Measurements from ENCODE around the gene MRC2. TPM values are rescaled to one million over a fixed set of nuclear protein-coding genes. Genes with fewer than 3 reads are reported as not detected.

MRC2 gene
- total RNA-seq, 3 donors from 2014 or later, result 3.4 to 6.2 (median 3.8) TPM

- Mint-ChIP-seq H3K9me3 (no peaks in the 10 kb centered on the region), H3K27me3 (ENCODE audit: low read depth) (peaks cover 13% of the 10 kb centered on the region)
These were observed 100.6 kb downstream of the MRC2 start for GRCh38 chr17:62727916-62728672.

GRCh38 chr17:62732125-62732524, 104.7 kb downstream of the MRC2 start:
- Mint-ChIP-seq H3K9me3 (no peaks in the 10 kb centered on the region), H3K27me3 (ENCODE audit: low read depth) (peaks cover 17% of the 10 kb centered on the region), H3K4me1 (ENCODE audit: low read depth) (no peaks in the 10 kb centered on the region), H3K36me3 (ENCODE audit: insufficient read depth) (no peaks in the 10 kb centered on the region), H3K4me3 (no peak overlapping the region)
- no peak for DNase-seq
- no peak for ATAC-seq

More at GRCh38 chr17:62727916-62728672, 100.6 kb downstream of the MRC2 start:
- DNase-seq, result no peak
- no peak for ATAC-seq
- H3K4me1 Mint-ChIP-seq (ENCODE audit: low read depth), result peaks cover 29% of the 10 kb centered on the region
- H3K4me3 Mint-ChIP-seq, result no peak overlapping the region
- no peaks in the 10 kb centered on the region for H3K36me3 Mint-ChIP-seq (ENCODE audit: insufficient read depth)

- no peak for ATAC-seq
- H3K27me3 Mint-ChIP-seq (ENCODE audit: low read depth), result peaks cover 11% of the 10 kb centered on the region
- no peak for DNase-seq
- no peaks in the 10 kb centered on the region for H3K9me3 Mint-ChIP-seq
- no peaks in the 10 kb centered on the region for H3K36me3 Mint-ChIP-seq (ENCODE audit: insufficient read depth)
- H3K4me1 Mint-ChIP-seq (ENCODE audit: low read depth), result peaks cover 9% of the 10 kb centered on the region
- H3K4me3 Mint-ChIP-seq, result no peak overlapping the region
These were observed 107.7 kb downstream of the MRC2 start for GRCh38 chr17:62735044-62735651.

- Mint-ChIP-seq H3K36me3 (ENCODE audit: insufficient read depth) (no peaks in the 10 kb centered on the region), H3K27me3 (ENCODE audit: low read depth) (peaks cover 4% of the 10 kb centered on the region), H3K4me3 (no peak overlapping the region), H3K9me3 (no peaks in the 10 kb centered on the region), H3K4me1 (ENCODE audit: low read depth) (peaks cover 9% of the 10 kb centered on the region)
- no peak for DNase-seq
- peak; percentile 83 to 84 for ATAC-seq
These were observed 110.0 kb downstream of the MRC2 start for GRCh38 chr17:62737513-62737912.

GRCh38 chr17:62738281-62738680, 110.8 kb downstream of the MRC2 start:
- Mint-ChIP-seq H3K36me3 (ENCODE audit: insufficient read depth) (no peaks in the 10 kb centered on the region), H3K4me3 (no peak overlapping the region), H3K27me3 (ENCODE audit: low read depth) (peaks cover 10% of the 10 kb centered on the region), H3K9me3 (no peaks in the 10 kb centered on the region), H3K4me1 (ENCODE audit: low read depth) (peaks cover 9% of the 10 kb centered on the region)
- ATAC-seq (no peak), DNase-seq (no peak)

GRCh38 chr17:62739645-62740388, 112.3 kb downstream of the MRC2 start:
- H3K9me3 Mint-ChIP-seq, result no peaks in the 10 kb centered on the region
- ATAC-seq (no peak), DNase-seq (no peak)
- H3K27me3 Mint-ChIP-seq (ENCODE audit: low read depth), result peaks cover 9% of the 10 kb centered on the region
- peaks cover 9% of the 10 kb centered on the region for H3K4me1 Mint-ChIP-seq (ENCODE audit: low read depth)
- no peak overlapping the region for H3K4me3 Mint-ChIP-seq
- H3K36me3 Mint-ChIP-seq (ENCODE audit: insufficient read depth), result no peaks in the 10 kb centered on the region

GRCh38 chr17:62741290-62741689, 113.8 kb downstream of the MRC2 start:
- Mint-ChIP-seq H3K4me3 (no peak overlapping the region), H3K27me3 (ENCODE audit: low read depth) (peaks cover 14% of the 10 kb centered on the region), H3K4me1 (ENCODE audit: low read depth) (peaks cover 9% of the 10 kb centered on the region), H3K9me3 (no peaks in the 10 kb centered on the region), H3K36me3 (ENCODE audit: insufficient read depth) (no peaks in the 10 kb centered on the region)
- ATAC-seq (peak in 1 of 2 donors; percentile 42), DNase-seq (no peak)

Other genes with a start within 250 kb of the MRC2 start
- not detected for gene EFCAB3, start 247.1 kb upstream of the MRC2 start, total RNA-seq
- 10 to 100 TPM; 40.3 to 42.6 (median 41.0) TPM for gene METTL2A, start 203.8 kb upstream of the MRC2 start, total RNA-seq
- gene TLK2, start 148.8 kb upstream of the MRC2 start, total RNA-seq, result 10 to 100 TPM; 30.1 to 35.0 (median 33.1) TPM
- gene MARCHF10, start 180.6 kb downstream of the MRC2 start, total RNA-seq, result not detected

Measured in activated T-cell treated with anti-CD3 and anti-CD28 coated beads, Interleukin-2, amount 50 U/mL, for 4 hours (primary cell).